ENCODE measurements around the gene RNF13.

The RNF13 gene

GRCh38 chr3:149992416-149993058 is 179.5 kb downstream of the RNF13 start:
- Mint-ChIP-seq H3K27me3 (no peaks in the 10 kb centered on the region), H3K36me3 (ENCODE audit: low read depth) (no peaks in the 10 kb centered on the region), H3K4me1 (ENCODE audit: low read depth) (no peaks in the 10 kb centered on the region), H3K27ac (no peak overlapping the region), H3K9me3 (peaks cover 38% of the 10 kb centered on the region), H3K4me3 (no peak overlapping the region)
- intact Hi-C loops (cut with micrococcal nuclease) = no loop called here

GRCh38 chr3:149998946-149999345 is 185.9 kb downstream of the RNF13 start:
- Mint-ChIP-seq H3K4me1 (ENCODE audit: low read depth) (no peaks in the 10 kb centered on the region), H3K9me3 (peaks cover 37% of the 10 kb centered on the region), H3K27me3 (no peaks in the 10 kb centered on the region), H3K36me3 (ENCODE audit: low read depth) (no peaks in the 10 kb centered on the region), H3K27ac (no peak overlapping the region), H3K4me3 (no peak overlapping the region)
- intact Hi-C loops (cut with micrococcal nuclease) = no loop called here

DNA sequence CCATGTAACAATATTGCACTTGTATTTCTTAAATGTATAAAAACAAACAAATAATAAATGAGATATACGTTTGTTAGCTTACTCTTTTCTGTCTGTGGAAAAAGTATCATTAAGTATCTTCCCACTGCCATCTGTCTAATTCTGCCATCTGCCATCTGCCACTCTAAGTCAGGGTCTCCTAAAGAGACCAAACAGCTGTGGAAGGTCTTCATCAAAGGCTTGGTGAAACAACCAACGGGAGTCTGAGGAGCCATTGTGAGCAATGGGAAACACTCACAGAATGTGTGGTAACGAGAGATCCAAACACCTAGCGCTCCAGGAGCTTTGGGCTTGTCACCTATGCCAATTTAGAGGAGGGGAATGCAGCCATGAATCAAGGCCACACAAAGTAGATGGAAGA is 186.4 kb downstream of the RNF13 start:
- no peaks in the 10 kb centered on the region for H3K27me3 Mint-ChIP-seq
- H3K36me3 Mint-ChIP-seq (ENCODE audit: low read depth) = no peaks in the 10 kb centered on the region
- peaks cover 34% of the 10 kb centered on the region for H3K9me3 Mint-ChIP-seq
- intact Hi-C loops (cut with micrococcal nuclease) = no loop called here
- no peaks in the 10 kb centered on the region for H3K4me1 Mint-ChIP-seq (ENCODE audit: low read depth)
- H3K4me3 Mint-ChIP-seq = no peak overlapping the region
- H3K27ac Mint-ChIP-seq = no peak overlapping the region

GRCh38 chr3:150000641-150001040 is 187.6 kb downstream of the RNF13 start:
- Mint-ChIP-seq H3K9me3 (peaks cover 22% of the 10 kb centered on the region), H3K36me3 (ENCODE audit: low read depth) (no peaks in the 10 kb centered on the region), H3K4me3 (no peak overlapping the region), H3K27me3 (no peaks in the 10 kb centered on the region), H3K4me1 (ENCODE audit: low read depth) (no peaks in the 10 kb centered on the region), H3K27ac (no peak overlapping the region)
- intact Hi-C loops (cut with micrococcal nuclease) = no loop called here

DNA sequence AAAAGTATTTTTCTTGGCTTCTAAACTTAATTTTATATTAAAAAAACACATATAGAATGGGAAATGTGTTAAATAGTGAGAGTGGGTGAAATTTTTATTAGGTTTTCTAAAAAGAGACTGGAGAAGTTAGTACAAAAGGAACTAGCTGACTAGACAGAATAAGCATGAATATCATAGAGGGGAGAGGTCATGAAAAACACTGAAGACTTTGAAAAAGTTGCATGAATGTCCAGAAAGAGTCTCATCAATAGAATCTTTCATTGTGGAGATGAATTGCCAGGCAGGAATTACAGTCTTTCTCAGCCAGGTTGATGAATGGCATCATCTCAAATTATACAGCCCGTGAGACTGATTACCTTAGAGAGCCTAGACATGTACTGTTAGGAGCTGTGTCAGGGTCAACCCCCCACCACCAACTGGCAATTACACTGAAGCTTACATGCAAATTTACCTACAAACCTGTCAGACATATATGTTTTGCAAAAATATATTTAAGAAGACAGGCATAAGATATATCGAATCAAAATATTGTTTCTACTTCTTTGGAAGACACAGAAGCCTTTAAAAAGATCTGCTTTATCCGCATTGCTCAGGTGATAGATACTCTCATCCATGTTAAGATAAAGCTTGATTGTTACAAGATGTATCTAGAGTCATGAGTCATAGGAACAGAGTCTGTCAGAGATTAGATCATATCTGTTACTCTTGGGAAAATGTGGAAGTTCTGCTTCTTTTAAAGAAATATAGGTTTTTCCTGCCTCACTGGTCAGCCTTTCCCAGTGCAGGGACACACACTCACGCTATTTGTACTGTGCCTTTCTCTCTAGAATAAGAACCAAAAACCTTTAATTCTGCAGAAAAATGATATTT is 192.5 kb downstream of the RNF13 start:
- Mint-ChIP-seq H3K27ac (no peak overlapping the region), H3K4me3 (no peak overlapping the region), H3K27me3 (no peaks in the 10 kb centered on the region), H3K4me1 (ENCODE audit: low read depth) (no peaks in the 10 kb centered on the region), H3K36me3 (ENCODE audit: low read depth) (no peaks in the 10 kb centered on the region), H3K9me3 (no peaks in the 10 kb centered on the region)
- intact Hi-C loops (cut with micrococcal nuclease) = no loop called here

- H3K36me3 Mint-ChIP-seq (ENCODE audit: low read depth) = no peaks in the 10 kb centered on the region
- H3K27me3 Mint-ChIP-seq = no peaks in the 10 kb centered on the region
- no peak overlapping the region for H3K4me3 Mint-ChIP-seq
Observed at GRCh38 chr3:150006794-150007193, 193.8 kb downstream of the RNF13 start.

More at GRCh38 chr3:150006794-150007193, 193.8 kb downstream of the RNF13 start:
- intact Hi-C loops (cut with micrococcal nuclease) = no loop called here
- Mint-ChIP-seq H3K9me3 (no peaks in the 10 kb centered on the region), H3K4me1 (ENCODE audit: low read depth) (no peaks in the 10 kb centered on the region), H3K27ac (no peak overlapping the region)

Data from dendritic cell treated with granulocyte-macrophage colony-stimulating factor and Interleukin-4, amounts not matched to agents 40 ng/mL and 50 ng/mL, for 4 days (primary cell).